HCT116 (cell line): ENCODE data around the gene SLC16A10. TPM values are rescaled to one million over a fixed set of nuclear protein-coding genes. Genes with fewer than 3 reads are reported as not detected.

ENCODE experiments used
- ATAC-seq: fragments of 200-7000 bp; cut with Tn5 transposase; 2 replicates; pipeline ENCODE4 v1.9.1; 2020; ENCODE audit warnings: mild to moderate bottlenecking, moderate library complexity
- BruUV-seq: library from RNA; stranded (reverse); fragments of 400-500 nt; replicated peaks from 2 replicates; lab custom pipeline; 2021; lab: Mats Ljungman, UMichigan
- CTCF ChIA-PET: fragments of 300-600 bp; sonication (Branson Sonifier 250); formaldehyde crosslinking; loops from one replicate; lab custom pipeline; 2021; ENCODE audit warnings: antibody characterized with exemption; lab: Charles Lee
- POLR2A ChIA-PET: fragments of 300-600, 350-600 bp; sonication (Branson Sonifier 250); formaldehyde crosslinking; loops from one replicate; lab custom pipeline; 2021; ENCODE audit warnings: antibody characterized with exemption; lab: Charles Lee
- RAD21 ChIA-PET, 2 experiments: fragments of 300-600 bp; sonication (Branson Sonifier 250); formaldehyde crosslinking; loops; one replicate each; lab custom pipeline; 2023; ENCODE audit warnings: low total read pairs in 2 of 2; ENCODE audit not compliant: uncharacterized antibody in 2 of 2, unreplicated experiment in 2 of 2, low non-redundant PET in 1 of 2; lab: Charles Lee
- DNase-seq: peaks from one replicate; pipeline ENCODE4 v3.0.0-alpha.2; 2010; ENCODE audit warnings: low read depth, low spot score
- H2AFZ ChIP-seq: fragments of 200-600 bp; shearing (Covaris generic), sonication (generic); 2 replicates; pipeline ENCODE4 v1.6.1; 2017; ENCODE audit warnings: low read depth, mixed run types, mixed read lengths, antibody characterized with exemption, low read length; ENCODE audit not compliant: poor library complexity, severe bottlenecking
- H3K27ac ChIP-seq: 2 replicates; pipeline ENCODE4 v1.5.1; 2012; ENCODE audit warnings: low read depth, low read length
- H3K27me3 ChIP-seq: fragments of 200-600 bp; sonication (generic); 2 replicates; pipeline ENCODE4 v1.6.1; 2016; ENCODE audit warnings: mixed run types, low read length, mixed read lengths; ENCODE audit not compliant: insufficient read depth
- H3K36me3 ChIP-seq, 2 experiments: fragments of 200-500 bp in 1 of 2; fragments of 200-600 bp in 1 of 2; sonication (Bioruptor generic) in 1 of 2; sonication (generic) in 1 of 2; 2 replicates each; pipeline versions ENCODE4 v1.5.1 to v1.6.1; 2014 to 2016; ENCODE audit warnings: low read length in 2 of 2, inconsistent platforms in 1 of 2, mixed read lengths in 1 of 2, mixed run types in 1 of 2; ENCODE audit not compliant: insufficient read depth in 2 of 2, control insufficient read depth in 1 of 2
- H3K4me1 ChIP-seq, 2 experiments: fragments of 200-600 bp in 1 of 2; sonication (generic) in 1 of 2; 2 replicates each; pipeline versions ENCODE4 v1.5.1 to v1.6.1; 2012 to 2017; ENCODE audit warnings: low read length in 2 of 2, inconsistent platforms in 1 of 2, mild to moderate bottlenecking in 1 of 2, mixed read lengths in 1 of 2, mixed run types in 1 of 2, moderate library complexity in 1 of 2; ENCODE audit not compliant: insufficient read depth in 2 of 2, control insufficient read depth in 1 of 2
- H3K4me2 ChIP-seq: fragments of 200-600 bp; sonication (generic); 2 replicates; pipeline ENCODE4 v1.6.1; 2017; ENCODE audit warnings: mixed run types, low read length, mixed read lengths
- H3K4me3 ChIP-seq, 2 experiments: fragments of 200-600 bp in 1 of 2; sonication (generic) in 1 of 2; replicated peaks in 1 of 2; 2 replicates each; pipeline ENCODE4 v1.5.1; 2011 to 2016; ENCODE audit warnings: low read length in 2 of 2, control low read depth in 1 of 2, low read depth in 1 of 2, mild to moderate bottlenecking in 1 of 2, mixed read lengths in 1 of 2, mixed run types in 1 of 2
- H3K79me2 ChIP-seq: fragments of 200-600 bp; sonication (generic); 2 replicates; pipeline ENCODE4 v1.6.1; 2017; ENCODE audit warnings: mild to moderate bottlenecking, mixed run types, low read length, moderate library complexity, mixed read lengths; ENCODE audit not compliant: insufficient read depth
- H3K9ac ChIP-seq: fragments of 200-600 bp; sonication (generic); 2 replicates; pipeline ENCODE4 v1.6.1; 2016; ENCODE audit warnings: low read length, mixed read lengths
- H3K9me2 ChIP-seq: fragments of 200-600 bp; sonication (generic), shearing (Covaris generic); 2 replicates; pipeline ENCODE4 v1.6.1; 2017; ENCODE audit warnings: mixed run types, mild to moderate bottlenecking, moderate library complexity; ENCODE audit not compliant: insufficient read depth
- H3K9me3 ChIP-seq, 2 experiments: fragments of 200-500 bp in 1 of 2; fragments of 200-600 bp in 1 of 2; sonication (Bioruptor generic) in 1 of 2; sonication (generic) in 1 of 2; 2 replicates each; pipeline ENCODE4 v1.6.1; 2014 to 2017; ENCODE audit warnings: low read length in 2 of 2, mixed read lengths in 2 of 2, inconsistent platforms in 1 of 2, low read depth in 1 of 2, mild to moderate bottlenecking in 1 of 2, mixed run types in 1 of 2, moderate library complexity in 1 of 2; ENCODE audit not compliant: control insufficient read depth in 1 of 2, insufficient read depth in 1 of 2
- H4K20me1 ChIP-seq: fragments of 200-600 bp; sonication (generic), shearing (Covaris generic); 2 replicates; pipeline ENCODE4 v1.6.1; 2017; ENCODE audit warnings: mixed run types, mild to moderate bottlenecking, moderate library complexity; ENCODE audit not compliant: insufficient read depth
- ATF3 ChIP-seq: IDR thresholded peaks from 2 replicates; pipeline ENCODE4 v1.6.1; 2012
- CBX3 ChIP-seq: IDR thresholded peaks from 2 replicates; pipeline ENCODE4 v1.6.1; 2012; ENCODE audit warnings: low read depth
- CEBPB ChIP-seq: IDR thresholded peaks from 2 replicates; pipeline ENCODE4 v1.6.1; 2012; ENCODE audit warnings: low read depth
- CTCF ChIP-seq, 3 experiments: fragments of 200-600 bp in 1 of 3; sonication (generic) in 1 of 3; IDR thresholded peaks in 2 of 3; conservative IDR thresholded peaks in 1 of 3; 2 replicates each; pipeline ENCODE4 v1.5.1; 2012 to 2017; ENCODE audit warnings: low read depth in 2 of 3, low read length in 2 of 3, antibody characterized with exemption in 1 of 3, borderline replicate concordance in 1 of 3, control low read depth in 1 of 3, mild to moderate bottlenecking in 1 of 3, mixed read lengths in 1 of 3, mixed run types in 1 of 3, moderate library complexity in 1 of 3; ENCODE audit not compliant: insufficient read depth in 1 of 3
- EGR1 ChIP-seq: IDR thresholded peaks from 2 replicates; pipeline ENCODE4 v1.6.1; 2012; ENCODE audit warnings: low read depth
- ELF1 ChIP-seq: IDR thresholded peaks from 2 replicates; pipeline ENCODE4 v1.6.1; 2012; ENCODE audit warnings: low read depth, borderline replicate concordance
- EZH2phosphoT487 ChIP-seq: fragments of 200-600 bp; IDR thresholded peaks from 2 replicates; pipeline ENCODE4 v1.6.1; 2018; ENCODE audit warnings: antibody characterized with exemption, borderline replicate concordance
- FOSL1 ChIP-seq: IDR thresholded peaks from 2 replicates; pipeline ENCODE4 v1.6.1; 2012; ENCODE audit warnings: low read depth
- JUND ChIP-seq: IDR thresholded peaks from 2 replicates; pipeline ENCODE4 v1.6.1; 2012
- MAX ChIP-seq: IDR thresholded peaks from 2 replicates; pipeline ENCODE4 v1.6.1; 2012
- POLR2A ChIP-seq: IDR thresholded peaks from 2 replicates; pipeline ENCODE4 v1.7.0; 2011; ENCODE audit warnings: borderline replicate concordance; ENCODE audit not compliant: insufficient read depth, insufficient read length; ENCODE audit errors: extremely low read depth
- RAD21 ChIP-seq: IDR thresholded peaks from 2 replicates; pipeline ENCODE4 v1.6.1; 2012; ENCODE audit warnings: low read depth, mild to moderate bottlenecking
- SP1 ChIP-seq: IDR thresholded peaks from 2 replicates; pipeline ENCODE4 v1.6.1; 2012; ENCODE audit warnings: low read depth
- TCF7L2 ChIP-seq: IDR thresholded peaks from 2 replicates; pipeline ENCODE4 v1.7.0; 2011; ENCODE audit warnings: borderline replicate concordance, inconsistent platforms; ENCODE audit not compliant: insufficient read depth, insufficient read length; ENCODE audit errors: extremely low read depth
- YY1 ChIP-seq: IDR thresholded peaks from 2 replicates; pipeline ENCODE4 v1.6.1; 2011; ENCODE audit warnings: low read length, low read depth, moderate library complexity, mild to moderate bottlenecking; ENCODE audit not compliant: insufficient replicate concordance; ENCODE audit errors: extremely low read depth
- ZBTB33 ChIP-seq: IDR thresholded peaks from 2 replicates; pipeline ENCODE4 v1.6.1; 2011; ENCODE audit warnings: mild to moderate bottlenecking, low read length, moderate library complexity; ENCODE audit not compliant: insufficient replicate concordance; ENCODE audit errors: extremely low read depth
- ZFX ChIP-seq: fragments of 450-650 bp; IDR thresholded peaks from 2 replicates; pipeline ENCODE4 v1.6.1; 2017
- ZNF274 ChIP-seq: fragments of 200-500 bp; sonication (Bioruptor generic); IDR thresholded peaks from 2 replicates; pipeline ENCODE4 v1.6.1; 2014; ENCODE audit warnings: mild to moderate bottlenecking, low read depth, low read length, inconsistent platforms
- intact Hi-C: fragments of 100-400 bp; cut with micrococcal nuclease; formaldehyde crosslinking; loops from 2 replicates; pipeline ENCODE4 v1.10.0; 2022
- total RNA-seq: library from RNA; stranded (reverse); gene quantifications from one replicate; pipeline ENCODE4 v1.2.1, GENCODE V29; 2021; ENCODE audit not compliant: unreplicated experiment

Gene SLC16A10
- total RNA-seq, 1 experiment from 2014 or later = 8.3 TPM

- ChIA-PET RAD21 (no interaction called here), CTCF (no interaction called here), POLR2A (no interaction called here)
- H3K27ac ChIP-seq = no peak overlapping the region
- no peaks in the 10 kb centered on the region for H3K27me3 ChIP-seq
- H3K4me3 ChIP-seq = no peak overlapping the region
- BruUV-seq = no TSS peak
- TF ChIP-seq CBX3 (no peak), JUND (no peak), ELF1 (no peak), ZNF274 (no peak), FOSL1 (no peak), CEBPB (no peak), EGR1 (no peak), EZH2phosphoT487 (no peak), ATF3 (no peak), ZFX (no peak), SP1 (no peak), CTCF (IDR thresholded peaks at IDR 0.05 in 2 of 3, conservative IDR thresholded peaks at IDR 0.05 in 1 of 3; ENCODE audit: borderline replicate concordance in 1 of 3, insufficient read depth in 1 of 3, low read depth in 2 of 3, low read length in 2 of 3) (no peak), POLR2A (no peak), ZBTB33 (no peak), MAX (no peak), RAD21 (no peak), TCF7L2 (no peak), YY1 (no peak)
- peaks cover 0 to 6% of the 10 kb centered on the region in 2 experiments; a peak in 2 of 4 replicates for H3K4me1 ChIP-seq
- no peak overlapping the region for H3K4me2 ChIP-seq
- no peak overlapping the region for H3K9ac ChIP-seq
- no peaks in the 10 kb centered on the region for H3K9me3 ChIP-seq
- DNase-seq (no peak), ATAC-seq (no peak)
- no peaks in the 10 kb centered on the region for H3K9me2 ChIP-seq
- H3K79me2 ChIP-seq = no peaks in the 10 kb centered on the region
- intact Hi-C loops = no loop called here
- no peaks in the 10 kb centered on the region for H4K20me1 ChIP-seq
- H2AFZ ChIP-seq = no peak overlapping the region
- H3K36me3 ChIP-seq = no peaks in the 10 kb centered on the region
Observed at GRCh38 chr6:111176038-111176759, 88.9 kb downstream of the SLC16A10 start.
